GM19438 (cell line): ENCODE measurements around the gene HLA-DMB.
A peak's percentile ranks its signal among the peaks of the same experiment; 100 is the strongest.
"Not testable (repeated sequence)": the region's sequence is repeated elsewhere in the genome, so short reads cannot be mapped to it uniquely, and the experiment has no call there.

Experiments
- ATAC-seq: cut with Tn5 transposase; IDR thresholded peaks from one replicate; pipeline ENCODE4 v1.9.1; 2021; ENCODE audit warnings: low read depth; ENCODE audit not compliant: unreplicated experiment

Gene HLA-DMB

DNA sequence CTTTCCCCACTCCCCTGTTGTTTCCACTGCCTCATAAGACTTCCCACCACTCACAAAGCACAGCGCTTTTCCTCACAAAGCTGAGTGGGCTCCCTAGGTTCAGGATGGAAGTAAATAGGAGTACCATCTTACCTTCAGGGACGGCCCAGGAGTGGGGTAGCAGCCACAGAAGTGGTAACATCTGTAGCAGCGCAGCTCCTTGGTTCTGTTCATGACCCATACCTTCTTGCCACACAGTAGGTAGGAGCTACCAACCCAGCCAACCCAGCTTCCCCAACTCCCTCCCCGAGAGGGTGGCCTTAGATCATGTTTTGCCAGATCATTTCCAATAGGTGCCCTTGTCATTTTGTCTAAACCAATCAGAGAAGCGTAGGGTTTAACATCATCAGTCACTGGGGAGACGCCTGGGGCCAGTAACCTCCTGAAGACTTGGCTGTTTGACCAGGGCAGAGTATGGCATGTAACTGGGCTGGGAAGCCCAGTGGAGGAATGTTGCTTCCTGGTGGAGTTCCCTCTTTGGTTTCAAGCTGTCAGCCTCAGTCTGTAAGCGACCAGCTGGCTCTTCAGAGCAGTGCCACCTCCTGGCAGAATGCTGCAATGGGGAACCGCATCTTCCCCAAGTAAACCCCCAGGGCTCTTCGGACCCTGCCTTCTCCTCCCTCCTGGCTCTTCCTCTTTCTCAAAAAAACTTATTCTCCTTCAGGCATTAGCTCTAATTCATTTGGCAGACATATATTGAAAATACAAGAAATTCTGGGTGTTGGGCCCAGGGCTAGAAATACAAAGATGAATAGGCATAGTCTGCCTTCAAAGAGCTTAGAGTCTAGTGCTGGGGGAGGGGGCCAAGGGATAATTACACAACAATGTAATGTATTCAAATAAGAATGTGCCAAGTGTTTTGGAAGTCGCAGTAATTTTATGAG, 12.2 kb upstream of the HLA-DMB start, which contains the start of gene HLA-DMA:
Gene HLA-DMA (minus strand): TSS at position 281 of the 923 bp plus-strand sequence. CDS start 61 bp downstream, at position 220.
- peak; percentile 85 for ATAC-seq

DNA sequence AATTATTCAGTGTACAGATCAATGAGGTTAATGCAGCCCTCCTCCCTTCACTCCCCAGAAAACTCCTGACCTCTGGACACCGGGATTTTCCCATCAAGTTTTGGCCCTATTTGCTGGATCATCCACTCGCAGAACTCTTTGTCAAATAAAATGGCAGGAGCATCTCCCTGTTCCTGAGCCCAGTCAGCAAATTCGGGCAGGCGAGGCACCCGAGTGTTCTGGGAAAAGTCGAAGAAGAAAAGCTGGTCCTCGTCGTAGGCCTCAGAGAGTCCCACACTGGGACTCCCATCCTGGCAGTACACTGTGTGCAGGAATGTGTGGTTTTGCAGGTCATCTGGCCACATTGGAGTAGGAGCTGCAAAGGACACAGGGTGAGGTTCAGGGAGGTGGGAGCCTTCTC, 9.6 kb upstream of the HLA-DMB start:
- ATAC-seq = no peak

DNA sequence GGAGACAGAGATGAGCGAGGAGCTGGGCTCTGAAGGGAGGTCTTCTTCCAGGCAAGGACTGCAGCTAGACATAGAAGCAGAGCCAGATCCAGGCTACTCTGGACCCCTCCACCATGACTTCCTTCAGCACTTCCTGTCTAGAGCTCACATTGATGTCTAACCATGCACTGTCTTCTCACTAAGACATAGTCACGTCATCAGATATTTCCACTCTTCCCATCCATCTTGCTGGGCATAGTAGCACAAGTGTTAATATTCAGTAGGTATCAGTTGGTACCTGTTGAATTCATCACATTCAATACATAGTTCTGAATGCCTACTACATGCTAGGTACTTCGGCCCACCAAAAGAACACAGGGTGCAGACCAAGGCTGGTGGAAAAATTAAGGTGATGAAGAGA, 9.2 kb upstream of the HLA-DMB start:
- ATAC-seq = no peak

DNA sequence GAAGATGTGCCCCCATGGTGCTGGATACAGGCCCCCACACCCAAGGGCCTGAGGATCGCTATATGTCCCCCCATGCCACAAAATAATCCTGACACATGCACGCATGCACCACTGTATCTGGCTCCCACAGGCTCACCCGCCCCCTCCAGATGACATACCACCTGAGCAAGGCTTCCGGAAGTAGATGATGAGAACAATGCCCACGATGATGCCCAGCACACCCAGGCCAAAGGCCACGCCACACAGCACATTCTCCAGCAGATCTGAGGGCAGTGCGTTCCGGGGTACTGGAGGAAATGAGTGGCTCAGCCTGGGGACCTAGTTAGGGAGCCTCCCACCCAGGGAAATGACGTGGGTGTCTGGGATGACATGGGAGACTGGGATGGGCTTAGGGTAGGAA, 8.3 kb upstream of the HLA-DMB start:
- no peak for ATAC-seq

DNA sequence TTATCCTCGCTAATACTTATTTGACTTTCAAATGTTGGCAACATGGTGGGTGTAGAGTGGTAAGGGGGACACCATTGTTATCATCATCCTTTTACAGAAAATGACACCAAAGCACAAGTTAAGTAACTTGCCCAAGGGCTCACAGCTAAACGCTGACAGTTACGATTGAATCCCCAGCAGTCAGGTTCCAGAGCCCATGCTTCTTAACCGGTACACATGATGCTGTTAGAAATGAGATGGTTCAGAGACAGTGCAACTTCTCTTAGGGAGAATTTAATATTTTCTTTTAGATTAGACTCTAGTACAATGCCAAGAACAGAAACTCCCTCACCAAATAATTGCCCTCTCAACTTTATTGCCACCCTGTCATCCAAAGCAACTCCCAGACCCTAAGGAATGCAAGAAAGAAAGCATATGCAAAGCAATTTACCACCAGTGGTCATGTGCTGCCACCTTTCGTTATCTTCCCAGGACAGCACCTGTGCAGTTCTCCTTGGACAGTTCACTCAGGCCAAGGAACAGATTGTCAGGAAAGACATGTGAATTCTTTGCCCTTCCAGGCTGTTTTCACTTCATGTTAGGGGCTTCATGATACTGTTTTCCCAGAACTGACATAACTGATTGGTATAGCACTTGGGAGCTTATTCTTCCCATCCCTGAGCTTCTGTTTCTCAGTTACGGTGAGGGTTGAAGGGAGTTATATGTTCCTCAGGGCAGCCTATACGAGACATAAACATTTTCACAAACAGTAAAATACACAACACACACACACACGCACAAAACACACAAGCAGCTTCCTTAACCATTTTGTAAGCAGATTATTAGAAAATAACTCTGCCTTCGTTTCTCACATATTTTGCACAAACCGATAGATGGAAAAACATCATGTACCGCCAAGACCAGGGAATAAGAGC, 7.0 kb upstream of the HLA-DMB start:
- ATAC-seq = no peak

DNA sequence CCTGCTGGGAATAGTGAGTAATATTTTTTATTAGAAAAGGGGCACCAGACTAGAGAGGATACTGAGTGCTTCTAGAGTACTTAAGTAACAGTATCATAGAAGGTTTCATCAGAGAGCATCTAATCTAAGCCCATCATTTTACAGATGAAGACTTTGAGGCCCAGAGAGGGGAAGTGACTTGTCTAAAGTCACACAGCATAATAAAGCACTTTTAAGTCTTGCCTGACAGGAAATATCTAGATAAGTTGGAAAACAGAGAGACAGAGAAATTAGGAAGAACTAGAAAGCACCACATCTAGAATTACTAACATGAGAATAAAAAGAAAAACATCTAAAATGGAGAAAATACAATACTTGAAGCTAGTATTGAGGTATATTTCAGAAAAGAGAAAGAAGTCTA, 6.1 kb upstream of the HLA-DMB start:
- no peak for ATAC-seq

DNA sequence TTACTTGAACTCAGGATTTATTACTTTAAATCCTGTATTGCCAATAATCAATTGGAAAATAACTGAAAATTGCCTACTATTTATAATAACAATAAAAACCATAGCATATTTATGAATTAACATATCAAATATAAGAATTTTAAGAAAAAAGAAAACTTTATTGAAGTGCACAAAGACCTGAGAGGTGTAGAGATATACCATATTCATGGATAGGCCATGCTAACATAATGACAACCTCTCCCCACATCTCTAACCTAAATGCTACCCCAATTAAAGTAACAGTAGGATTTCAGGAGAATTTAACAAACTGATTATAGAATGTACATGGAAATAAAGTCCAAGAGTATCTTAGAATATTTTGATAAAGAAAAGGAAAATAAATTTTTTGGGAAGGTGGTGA, 5.1 kb upstream of the HLA-DMB start:
- no peak for ATAC-seq

DNA sequence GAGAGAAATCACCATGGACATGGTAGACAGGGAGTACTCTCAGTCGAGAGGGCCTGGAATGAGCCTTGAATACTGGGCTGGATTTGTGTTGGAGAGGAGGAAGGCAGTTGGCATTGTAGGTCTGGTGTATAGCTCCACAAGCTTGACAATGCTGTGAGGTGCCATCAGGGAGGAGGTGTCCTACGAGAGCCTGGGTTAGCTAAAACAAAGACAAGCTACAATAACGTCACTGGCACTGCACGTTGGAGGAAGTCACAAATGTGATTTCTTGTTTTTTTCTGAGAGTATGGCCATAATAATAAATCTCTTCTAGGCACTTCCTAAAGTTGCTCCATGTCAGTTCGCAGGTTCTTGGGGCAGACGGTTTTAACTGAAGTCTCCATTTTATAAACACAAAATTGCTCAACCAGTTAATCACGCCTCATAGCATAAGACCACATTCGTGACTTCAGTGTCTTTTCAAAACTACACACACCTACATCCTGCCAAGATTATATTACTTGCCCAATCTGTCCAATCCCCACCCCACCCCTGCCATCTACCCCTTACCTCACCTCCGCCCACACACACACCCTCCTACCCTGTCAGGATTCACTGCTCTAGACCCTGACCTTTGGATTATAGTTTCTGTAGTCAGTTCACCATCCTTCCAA, 4.4 kb upstream of the HLA-DMB start:
- ATAC-seq = no peak

DNA sequence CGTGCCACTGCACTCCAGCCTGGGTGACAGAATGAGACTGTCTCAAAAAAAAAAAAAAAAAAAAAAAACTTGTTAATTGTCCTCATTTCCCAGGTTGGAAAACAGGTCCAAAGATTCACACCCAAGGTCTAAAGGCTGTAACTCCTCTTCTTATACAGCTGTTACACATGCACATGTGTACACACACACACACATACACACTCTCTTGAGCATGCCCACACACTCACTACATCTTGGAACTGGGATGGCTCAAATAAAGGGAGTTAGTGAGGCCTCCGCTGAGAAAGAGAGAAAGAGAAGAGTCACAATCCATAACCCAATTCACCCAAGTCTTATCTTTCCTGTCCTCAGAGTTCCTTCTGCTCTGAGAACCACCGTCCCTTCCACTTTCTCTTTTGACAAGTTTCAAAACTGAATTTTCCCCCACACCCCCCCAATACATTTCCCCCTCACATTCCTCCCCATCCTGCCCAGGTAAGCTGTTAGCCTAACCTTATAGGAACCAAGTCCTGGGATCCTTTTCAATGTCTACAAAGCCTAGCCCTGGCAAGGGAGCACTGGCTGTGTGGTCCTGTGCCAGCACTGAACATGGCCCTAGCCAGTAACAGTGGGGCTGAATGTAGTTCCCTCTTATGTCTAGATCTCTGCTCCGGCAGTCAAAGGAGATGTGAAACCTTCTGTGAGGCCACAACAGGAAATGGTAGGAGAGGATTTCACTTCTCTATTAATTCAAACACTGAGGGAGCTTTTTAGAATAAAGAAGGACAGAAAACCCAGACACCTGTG, 3.2 kb upstream of the HLA-DMB start:
- ATAC-seq = no peak

DNA sequence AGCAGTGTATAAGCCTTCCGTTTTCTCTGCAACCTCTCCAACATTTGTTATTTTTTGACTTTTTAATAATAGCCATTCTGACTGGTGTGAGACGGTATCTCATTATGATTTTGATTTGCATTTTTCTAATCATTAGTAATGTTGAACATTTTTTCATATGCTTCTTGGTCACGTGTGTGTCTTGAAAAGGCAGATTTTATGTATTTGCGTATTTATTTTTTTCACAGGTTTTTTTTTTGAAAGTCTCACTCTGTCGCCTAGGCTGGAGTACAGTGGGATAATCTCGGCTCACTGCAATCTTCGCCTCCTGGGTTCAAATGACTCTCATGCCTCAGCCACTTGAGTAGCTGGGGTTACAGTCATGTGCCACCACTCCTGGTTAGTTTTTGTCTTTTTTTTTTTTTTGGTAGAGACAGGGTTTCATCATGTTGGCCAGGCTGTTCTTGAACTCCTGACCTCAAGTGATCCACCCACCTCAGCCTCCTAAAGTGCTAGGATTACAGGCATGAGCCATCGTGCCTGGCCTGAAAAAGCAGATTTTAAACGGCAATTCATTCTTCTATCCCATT, 1.8 kb upstream of the HLA-DMB start:
- ATAC-seq = not testable (repeated sequence)

DNA sequence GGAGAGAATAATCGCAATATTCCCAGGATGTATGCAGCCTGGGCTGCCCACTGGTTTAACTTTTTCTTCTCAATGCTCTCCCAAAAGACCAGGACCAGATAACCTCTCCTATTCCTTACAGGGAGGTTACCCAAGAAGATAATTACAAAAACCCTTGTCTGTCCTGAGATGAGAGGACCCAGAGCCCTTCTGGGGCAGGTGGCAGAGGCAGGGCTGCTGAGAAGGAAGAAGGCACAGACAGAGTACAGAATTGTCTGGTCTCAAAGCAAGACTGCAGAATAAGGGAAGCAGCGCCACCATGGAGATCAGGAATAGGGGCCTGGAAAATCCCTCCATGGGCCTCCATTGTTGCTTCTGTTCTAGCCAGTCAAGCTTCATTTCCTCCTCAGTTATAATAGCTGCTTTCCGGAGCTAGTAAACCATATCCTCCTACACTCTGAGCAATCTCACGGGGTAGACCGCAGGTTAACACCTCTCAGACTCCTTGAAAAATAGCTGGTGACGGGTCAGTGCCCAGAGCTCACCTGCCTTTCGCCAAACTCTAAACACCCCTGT, 463 bp upstream of the HLA-DMB start:
- no peak for ATAC-seq

DNA sequence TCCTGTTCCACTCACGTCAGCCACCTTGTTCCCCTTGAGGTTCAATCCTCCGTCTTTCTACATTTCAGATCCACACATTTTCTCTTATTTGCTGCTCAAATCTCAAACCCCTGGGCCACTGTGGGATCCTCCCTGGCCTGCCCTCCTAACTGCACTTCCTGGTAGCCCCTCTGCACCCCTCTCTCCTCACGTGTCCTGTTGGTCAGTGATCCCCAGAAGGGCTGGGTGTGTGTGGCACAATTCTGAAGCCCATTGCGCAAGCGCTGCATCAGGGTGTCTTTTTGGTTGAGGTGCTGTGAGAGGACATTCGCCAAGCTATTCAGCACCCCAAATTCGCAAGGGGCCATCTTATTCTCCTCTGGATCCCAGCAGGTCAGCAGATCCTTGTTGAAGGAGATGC, 2.3 kb downstream of the HLA-DMB start:
- no peak for ATAC-seq

DNA sequence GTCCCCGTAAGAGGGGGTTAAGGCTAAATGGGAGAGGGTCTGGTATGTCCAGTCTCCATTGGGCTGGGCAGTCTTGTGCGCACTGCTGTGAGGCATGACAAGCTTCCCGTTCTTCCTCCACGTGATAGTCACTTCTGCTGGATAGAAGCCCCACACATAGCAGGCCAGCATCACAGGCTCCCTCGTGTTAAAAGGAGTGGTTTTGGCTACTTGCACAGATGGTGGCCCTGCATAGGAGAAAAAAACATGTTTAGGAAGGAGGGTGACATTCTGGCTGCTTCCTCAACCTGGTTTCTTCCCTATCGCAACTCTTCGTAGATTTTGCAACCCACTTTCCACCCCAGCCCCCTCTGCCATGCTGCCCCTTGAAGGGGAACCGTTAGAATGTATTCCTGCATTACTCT, 3.6 kb downstream of the HLA-DMB start:
- no peak for ATAC-seq

DNA sequence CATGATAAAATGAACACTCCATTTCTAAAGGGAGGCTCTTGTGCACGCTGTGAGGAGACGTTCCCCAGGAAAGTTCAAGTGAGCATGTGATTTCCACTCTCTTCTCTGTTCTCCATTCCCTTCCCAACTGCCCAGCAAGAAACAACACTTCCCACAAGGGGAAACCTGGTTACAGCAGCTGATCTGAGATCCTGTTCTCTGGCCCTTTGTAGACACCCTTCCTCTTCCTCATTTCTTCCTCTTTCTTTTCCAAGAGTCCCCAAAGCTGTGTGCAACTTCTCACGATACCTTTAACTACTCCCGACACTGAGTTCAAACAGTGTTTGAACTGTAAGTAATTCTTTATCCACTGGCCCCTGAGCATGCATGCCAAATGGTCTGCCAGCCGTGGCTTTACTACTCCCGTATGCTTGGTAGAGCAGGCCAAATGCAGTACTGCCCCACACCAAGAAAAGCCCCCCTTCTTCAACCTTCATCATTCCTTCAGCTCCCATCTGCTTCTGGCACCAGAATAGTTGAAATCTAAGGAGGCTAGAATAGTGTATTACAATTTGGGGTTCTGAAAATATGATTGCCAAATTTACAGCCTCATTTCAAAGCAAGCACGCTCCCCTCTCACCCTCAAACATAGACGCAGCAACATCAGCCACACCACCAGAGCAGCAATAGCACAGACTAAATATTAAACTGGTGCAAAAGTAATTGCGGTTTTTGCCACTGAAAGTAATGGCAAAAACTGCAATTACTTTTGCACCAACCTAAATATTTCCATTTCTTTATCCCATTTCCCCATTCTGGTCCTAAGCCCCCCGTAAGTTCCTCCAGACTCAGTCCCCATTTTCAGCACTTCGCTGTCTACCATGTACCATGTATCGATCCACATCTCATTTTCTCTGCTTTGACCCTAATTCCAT, 4.3 kb downstream of the HLA-DMB start:
- ATAC-seq = no peak

DNA sequence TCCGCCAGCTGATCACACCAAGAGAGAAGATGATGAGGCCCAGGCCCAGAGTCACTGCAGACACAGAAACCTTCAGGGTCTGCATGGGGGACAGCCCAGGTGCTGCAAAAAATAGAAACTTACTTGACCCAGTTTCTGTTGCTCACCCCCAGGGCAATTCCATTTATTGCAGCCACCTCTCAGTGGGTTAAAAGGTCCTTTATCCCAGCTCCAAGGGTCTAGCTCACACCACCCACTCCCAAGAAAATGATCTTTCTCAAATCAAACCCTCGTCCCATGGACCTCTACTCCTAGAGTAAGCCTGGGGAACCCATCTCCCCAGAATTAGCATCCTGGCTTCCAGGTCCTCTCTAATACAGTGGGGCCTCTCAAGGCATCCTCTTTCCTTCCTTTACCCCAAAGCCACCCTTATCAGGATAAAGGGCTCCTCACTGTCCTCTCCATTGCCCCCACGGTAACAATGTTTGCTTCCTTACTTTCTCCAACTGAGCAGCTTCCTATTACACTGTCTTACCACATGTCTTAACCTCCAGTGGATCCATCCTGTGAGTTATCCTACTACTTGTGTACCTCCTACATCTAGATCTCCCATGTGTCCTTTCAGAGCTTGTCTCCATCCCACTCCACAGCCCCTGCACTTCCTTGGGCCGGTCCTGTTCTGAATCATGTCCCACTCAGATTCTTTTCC, 5.1 kb downstream of the HLA-DMB start:
- ATAC-seq = no peak

DNA sequence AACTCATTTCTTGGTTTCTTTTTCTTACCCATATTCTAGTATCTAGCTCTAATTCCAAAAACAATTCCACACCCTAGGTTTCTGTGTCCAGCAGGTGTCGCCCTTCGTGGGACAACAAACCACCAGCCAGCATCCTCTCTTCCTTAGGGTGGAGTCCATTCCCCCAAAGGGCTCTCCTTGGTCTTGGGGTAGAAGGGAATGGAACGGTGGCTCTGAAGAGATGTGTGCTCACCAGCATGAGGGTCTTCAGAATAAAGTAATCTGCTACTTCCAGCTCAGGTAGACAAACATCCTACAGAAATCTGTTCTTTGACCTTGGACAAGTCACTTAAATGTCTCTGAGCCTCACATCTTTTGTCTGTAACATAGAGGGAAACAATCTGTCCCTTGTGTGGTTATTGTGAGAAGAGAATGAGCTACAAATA, 7.2 kb downstream of the HLA-DMB start:
- no peak for ATAC-seq

DNA sequence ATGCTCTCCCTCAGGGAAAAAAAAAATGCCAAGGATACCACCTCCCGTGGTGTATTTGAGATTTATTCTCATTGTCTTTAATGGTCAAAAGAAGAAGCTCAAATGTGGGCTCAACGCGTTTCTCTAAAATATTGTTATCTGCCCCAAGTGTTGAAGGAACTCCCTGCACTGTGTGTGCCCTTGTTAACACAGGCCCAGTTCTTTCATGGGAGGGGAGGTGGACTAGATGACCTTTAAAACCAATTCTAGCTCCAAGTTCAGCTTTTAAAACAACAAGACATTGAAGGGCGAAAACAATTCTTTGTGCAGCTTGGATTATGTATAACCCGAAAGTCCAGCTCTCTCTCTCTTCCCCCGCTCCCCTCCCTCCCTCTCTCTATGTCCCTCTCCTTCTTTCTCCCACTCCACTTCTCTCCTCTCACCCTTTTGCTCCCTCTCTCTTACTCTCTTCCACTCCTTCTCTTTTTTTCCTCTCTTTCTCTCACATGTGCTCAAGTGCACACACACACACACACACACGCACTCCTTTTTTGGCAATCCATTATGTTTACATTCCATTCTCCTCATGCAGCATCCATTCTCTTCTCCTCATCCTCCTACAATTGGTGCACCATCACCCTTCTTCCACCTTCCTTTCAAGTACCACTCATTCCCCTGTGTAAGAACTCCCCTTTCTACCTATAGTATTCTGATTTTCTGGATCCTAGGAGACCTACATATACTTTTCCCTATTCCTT, 8.5 kb downstream of the HLA-DMB start:
- ATAC-seq = no peak
